NCI-H2227 treated with DMSO at 0.1 percent for 48 hours (cell line): Measurements from ENCODE around the gene PPP1R2.
"Not testable (repeated sequence)": the region's sequence is repeated elsewhere in the genome, so short reads cannot be mapped to it uniquely, and the experiment has no call there.

Source experiments
- DNase-seq: peaks from one replicate; lab custom pipeline; 2025; lab: John Stamatoyannopoulos, UW

Gene PPP1R2

DNA sequence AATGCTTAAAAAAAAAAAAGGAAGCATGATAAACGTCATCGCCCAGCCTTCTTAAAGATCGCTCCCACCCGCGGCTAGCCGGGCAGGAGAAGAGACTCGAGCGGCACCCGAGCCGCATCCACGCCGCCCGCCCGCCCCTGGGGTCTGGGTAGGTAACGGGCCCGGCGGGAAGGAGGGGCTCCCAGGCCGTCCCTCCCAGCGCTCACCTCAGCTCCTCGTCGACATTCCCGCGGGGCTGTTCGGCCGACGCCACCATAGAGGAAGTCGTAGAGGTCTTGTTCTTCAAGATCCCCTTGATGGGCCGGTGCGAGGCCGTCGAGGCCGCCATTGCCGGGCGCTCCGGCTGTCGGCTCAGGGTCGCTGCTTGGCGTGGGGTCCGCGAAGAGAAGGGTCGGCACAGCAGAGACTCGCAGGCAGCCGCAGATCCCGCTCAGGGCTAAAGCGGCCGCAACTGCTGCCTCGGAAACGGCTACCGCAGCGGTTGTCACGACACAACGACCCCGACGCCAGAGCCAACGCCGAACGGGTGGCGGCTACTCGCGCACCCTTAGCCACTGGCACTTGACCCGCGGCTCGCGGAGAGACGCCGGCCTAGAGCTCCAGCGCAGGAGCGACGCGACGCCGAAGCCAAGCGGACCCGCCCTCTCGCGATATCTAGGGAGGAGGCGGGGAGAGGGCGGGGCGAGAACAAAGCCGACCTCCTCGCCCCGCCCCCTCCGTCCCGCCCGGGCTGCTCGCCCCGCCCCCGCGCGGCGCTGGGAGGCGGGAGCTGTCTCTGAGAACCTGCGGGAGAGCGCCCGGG lies at the start of gene PPP1R2:
Gene PPP1R2, minus strand, starts transcription at position 628 of the 802 bp plus-strand sequence. Its CDS starts 300 bp downstream, at position 328.
- peak; percentile 90 for DNase-seq

DNA sequence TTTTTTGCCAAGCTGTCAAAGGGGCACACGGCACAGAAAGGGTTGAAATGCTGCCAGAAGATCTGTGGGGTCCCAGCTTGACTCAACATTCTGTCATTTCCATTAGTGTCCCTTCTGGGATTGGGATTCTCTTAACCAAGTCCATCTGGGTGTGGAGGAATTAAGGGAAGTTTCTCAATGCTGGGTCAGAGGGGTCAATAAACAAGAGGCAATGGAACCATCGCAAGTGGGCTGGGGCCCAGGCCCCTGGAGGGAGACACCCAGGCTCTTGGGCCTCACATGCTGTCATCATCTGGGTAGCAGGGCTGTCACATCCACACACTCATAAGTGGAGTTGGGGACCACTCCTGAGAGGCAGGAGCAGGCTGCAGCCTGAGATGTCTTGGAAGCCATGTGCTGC lies 48.7 kb upstream of the PPP1R2 start:
- DNase-seq: no peak

DNA sequence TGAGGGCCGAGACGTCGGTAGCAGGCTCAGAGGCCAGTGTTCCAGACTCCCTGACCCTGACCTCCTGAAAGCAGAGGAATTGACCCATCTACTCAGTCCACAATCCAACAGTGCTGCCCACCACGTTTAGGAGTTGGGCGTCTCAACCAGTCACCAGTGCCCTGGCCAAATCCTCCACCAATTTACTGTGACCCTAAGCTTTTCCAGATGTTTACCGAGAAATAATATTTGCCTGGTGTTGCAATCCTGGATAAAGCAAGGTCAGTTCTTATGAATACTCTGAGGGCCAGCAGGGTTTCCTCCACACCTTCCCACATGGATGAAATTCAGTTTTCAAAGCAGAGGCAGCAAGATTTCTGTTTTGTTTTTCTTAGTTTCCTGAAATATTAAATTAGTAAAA lies 48.1 kb upstream of the PPP1R2 start:
- DNase-seq: no peak

DNA sequence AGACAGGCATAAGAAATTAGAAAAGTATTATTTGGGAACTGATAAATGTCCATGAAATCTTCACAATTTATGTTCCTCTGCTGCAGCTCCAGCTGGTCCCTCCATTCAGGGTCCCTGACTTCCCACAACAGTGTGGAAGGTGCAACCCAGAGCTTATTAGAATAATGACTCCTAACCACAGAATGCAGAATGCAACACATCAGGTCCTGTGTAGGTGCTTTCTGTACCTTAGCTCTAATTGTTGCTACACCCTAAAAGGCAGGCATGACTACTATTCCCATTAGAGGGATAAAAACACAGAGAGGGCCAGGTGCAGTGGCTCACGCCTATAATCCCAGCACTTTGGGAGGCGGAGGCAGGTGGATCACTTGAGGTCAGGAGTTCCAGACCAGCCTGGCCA lies 47.3 kb upstream of the PPP1R2 start:
- not testable (repeated sequence) for DNase-seq

DNA sequence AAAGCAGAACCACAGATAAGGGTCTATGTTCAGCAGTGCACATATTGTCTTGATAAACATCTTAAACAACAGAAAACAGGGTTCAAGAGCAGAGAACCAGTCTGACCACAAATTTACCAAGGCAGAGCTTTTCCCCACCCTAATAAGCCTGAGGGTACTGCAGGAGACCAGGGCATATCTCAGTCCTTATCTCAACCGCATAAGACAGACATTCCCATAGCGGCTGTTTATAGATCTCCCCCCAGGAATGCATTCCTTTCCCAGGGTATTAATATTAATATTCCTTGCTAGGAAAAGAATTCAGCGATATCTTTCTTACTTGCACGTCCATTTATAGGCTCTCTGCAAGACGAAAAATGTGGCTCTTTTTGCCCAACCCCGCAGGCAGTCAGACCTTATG lies 46.7 kb upstream of the PPP1R2 start:
- not testable (repeated sequence) for DNase-seq

DNA sequence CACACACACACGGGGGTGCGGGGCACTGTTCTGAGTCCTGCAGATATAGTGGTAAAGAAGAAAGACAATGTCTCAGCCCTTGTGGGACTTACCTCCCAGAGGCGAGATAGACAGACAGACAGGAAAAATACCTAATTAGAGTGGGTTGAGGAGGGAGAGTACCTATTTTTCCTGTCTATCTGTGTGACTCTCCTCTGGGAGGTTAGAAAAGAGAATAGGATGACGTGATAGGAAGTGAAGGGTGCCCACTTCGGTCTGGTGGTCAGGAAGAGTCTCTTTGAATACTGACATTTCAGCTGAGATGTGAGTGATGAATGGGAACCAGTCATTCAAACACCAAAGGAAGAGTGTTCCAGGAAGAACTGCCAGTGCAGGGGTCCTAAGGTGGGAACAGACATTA lies 44.7 kb upstream of the PPP1R2 start:
- no peak for DNase-seq

DNA sequence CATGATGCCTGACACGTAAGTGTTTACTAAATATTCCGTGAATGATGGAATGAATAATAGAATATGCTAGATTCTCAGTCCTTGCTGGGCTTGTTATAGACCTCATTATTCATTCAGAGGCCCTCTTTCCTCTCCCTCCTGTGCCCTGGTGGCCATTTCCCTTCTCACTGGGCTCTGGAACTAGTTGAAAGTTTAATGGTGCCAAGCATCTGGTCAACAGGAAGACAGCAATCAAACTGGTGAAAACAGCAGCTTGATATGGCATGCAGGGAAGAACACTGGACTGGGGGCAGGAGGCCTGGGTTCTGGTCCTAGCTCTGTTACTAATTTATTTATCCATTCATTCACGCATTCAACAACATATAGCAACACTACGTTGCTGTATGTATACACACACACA lies 44.3 kb upstream of the PPP1R2 start:
- DNase-seq: no peak

DNA sequence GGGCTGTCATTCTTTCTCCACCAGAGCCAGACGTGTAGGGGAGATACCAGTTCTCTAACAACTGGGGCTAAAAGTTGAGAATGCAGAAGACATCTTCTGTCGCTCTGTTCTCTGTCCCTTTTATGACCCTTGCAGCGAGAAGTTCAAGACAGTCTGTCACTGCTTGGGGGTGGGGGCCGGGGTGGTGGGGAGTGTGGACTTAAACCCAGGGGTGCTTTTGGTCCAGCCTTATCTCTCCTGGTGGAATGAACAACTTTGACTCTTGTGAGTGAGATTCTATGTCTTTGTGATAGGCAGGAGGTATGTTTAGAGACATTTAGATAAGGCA lies 41.4 kb upstream of the PPP1R2 start:
- no peak for DNase-seq

DNA sequence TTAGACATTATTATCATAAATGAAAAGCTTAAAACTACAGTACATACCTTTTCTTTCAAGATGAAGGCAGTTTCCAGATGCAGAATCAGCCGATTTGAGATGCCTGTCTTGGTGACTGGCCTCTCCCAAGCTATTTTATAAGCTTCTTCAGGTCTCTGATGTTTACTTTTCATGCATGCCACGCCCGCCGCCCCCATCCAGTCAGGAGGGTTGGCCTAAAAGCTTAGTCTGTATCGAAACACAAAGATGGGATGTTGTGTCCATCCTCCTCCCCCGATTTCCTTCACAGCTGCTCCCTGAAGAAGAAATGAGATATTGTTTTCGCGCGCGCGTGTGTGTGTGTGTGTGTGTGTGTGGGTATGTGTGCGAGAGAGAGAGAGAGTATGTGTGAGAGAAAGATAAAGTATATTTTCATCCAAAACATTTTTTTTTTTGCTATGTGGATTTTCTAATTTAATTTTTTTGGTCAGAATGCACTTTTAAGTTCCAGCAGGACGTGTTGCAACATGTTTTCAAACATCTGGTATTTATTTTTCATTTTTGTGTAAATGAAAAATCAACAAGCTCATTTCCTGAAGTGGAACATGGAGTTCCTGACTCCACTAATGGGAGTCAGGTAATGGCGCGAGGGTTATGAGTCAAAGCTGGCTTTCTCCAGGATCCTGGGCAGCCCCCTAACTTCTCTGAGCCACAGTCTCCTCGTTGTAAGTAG lies 40.9 kb upstream of the PPP1R2 start, which contains the start of gene APOD:
Gene APOD, minus strand, starts transcription at position 110 of the 712 bp plus-strand sequence. CDS start 4,479 bp downstream, outside the sequence.
- peak; percentile 67 for DNase-seq

DNA sequence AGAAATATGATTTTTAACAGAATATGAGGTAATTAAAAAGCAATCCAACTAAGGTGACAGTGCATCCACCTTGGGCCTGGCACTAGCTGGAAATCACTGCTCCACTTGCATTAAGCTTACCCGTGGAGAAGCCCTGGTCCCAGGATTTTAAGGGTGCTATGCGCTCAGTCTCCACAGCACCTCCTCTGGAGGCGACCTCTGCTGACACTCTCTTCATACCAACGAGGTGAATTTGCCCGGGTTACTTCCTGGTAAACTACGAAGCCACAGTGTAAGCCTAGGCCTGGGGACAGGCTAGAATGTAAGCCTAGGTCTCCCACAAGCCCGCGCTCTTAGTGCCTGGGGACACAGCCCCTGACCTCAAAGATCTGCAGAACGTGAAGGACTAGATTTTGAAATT lies 39.8 kb upstream of the PPP1R2 start:
- no peak for DNase-seq

DNA sequence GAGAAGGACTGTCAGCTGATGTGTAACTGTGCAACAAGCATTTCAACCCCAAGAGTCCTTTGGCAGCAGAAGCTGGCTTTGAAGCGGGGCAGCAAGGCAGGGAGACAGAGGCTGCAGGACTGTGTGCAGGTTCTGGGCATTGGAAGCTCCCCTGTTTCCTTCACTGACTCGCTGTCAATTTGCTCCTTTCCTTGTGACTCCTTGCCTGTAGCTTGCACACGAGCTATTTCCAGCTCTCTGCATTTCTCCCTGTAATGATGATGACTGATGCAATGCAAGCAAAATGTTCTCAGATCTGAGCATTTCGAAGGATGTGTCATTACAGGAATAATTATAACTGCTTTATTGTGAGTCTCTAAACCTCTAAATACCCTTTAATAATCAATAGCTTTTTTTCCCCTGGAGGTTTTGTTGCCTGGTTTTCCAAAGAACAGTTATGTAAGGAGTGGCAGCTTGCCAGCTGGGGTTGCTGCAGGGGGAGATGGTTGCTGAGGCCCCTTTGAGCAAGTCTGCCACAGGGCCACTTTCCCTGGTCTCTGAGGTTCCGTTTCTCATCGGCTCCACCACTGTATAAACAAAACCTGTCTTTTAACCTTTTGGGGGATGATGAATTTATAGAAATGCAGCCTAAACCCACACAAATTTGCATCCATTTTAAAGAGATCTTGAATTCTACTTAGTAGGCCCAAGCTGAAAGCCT lies 37.8 kb upstream of the PPP1R2 start:
- DNase-seq: peak; percentile 17

DNA sequence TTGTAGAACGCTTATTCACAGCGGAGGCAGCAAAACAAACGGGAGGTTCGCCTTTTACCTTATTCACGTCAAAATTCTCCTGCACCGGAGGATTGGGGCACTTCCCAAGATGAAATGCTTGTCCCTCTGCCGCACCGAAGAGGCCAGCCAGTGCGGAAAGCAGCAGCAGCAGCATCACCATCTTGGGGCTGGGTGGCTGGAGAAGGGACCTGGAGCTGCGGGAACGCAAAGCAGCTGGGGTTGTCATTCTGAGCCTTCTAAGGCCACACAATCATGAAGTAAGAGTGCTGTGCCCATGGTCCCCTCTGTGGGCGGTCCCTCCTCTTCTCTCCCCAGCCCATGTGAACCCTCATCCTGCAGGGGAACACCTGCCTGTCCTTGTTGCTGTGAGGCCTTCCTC lies 36.2 kb upstream of the PPP1R2 start:
- DNase-seq: no peak

DNA sequence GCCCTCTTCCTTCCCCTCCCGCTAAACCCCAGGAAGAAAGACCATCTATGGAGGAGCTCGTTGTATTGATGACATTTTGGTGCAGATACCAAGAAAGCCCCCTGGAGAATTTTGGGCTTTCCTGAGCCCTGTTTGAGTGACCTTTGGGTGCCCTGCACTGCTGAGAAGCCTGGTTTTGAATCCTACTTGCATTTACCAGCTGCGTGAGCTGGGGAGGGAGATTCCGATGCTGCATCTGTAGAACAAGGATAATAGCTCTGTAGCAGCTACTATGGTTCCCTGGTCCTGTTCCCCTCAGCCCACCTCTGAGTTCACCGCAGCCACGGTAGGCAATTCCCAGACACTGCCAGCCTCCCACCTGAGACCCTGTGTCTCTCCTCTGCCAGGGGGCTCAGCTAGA lies 35.4 kb upstream of the PPP1R2 start:
- DNase-seq: no peak

DNA sequence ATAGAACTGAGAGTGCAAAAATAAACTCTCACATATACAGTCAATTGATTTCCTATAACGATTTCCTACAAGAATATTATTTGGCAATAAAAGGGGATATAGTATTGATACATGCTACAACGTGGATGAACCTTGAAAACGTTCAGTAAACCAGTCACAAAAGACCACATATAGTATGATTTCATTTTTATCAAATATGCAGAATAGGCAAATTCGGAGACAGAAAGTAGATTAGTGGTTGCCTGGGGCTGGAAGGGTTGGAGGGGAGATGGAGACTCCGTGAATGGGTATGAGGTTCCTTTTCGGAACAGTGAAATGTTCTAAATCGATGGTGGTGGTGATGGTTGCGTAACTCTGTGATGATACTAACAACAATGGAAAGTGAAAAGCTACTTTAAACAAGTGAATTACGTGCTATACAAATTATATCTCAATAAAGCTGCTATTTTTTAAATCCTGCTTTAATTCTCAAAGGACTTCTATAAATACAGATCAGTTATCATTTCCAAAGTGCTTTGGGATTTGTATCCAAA lies 34.6 kb upstream of the PPP1R2 start:
- no peak for DNase-seq

DNA sequence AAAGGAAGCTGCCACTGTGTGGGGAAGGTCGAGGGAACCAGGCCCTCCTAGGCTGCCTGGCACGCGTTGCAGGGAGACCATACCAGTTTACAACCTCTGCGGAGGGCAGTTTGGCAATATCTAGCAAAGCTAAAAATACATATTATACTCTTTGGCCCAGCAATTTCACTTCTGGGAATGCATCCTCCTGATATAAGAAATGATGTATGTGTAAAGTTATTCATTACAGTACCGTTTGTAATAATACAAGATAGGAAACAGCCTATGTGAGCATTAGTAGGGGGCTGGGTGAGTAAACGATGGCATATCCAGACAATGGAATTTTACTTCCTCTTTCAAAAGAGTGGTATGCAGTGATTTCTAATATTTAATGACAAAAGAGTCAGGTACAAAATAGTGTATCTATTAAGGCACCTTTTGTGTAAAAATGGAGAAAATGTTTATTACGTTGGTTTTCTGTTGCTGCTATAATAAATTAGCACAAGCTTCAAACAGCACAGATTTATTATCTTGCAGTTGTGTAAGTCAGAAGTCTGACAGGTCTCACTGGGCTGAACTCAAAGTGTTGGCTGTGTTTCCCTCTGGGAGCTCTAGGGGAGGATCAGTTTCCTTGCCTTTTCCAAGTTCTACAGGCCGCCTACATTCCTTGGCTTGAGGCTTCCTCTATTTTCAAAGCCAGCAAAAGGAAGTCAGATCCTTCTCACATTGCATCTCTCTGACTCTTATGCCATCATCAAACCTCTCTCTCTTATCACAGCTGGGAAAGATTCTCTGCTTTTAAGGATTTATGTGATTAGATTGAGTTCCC lies 31.6 kb upstream of the PPP1R2 start:
- DNase-seq: no peak

DNA sequence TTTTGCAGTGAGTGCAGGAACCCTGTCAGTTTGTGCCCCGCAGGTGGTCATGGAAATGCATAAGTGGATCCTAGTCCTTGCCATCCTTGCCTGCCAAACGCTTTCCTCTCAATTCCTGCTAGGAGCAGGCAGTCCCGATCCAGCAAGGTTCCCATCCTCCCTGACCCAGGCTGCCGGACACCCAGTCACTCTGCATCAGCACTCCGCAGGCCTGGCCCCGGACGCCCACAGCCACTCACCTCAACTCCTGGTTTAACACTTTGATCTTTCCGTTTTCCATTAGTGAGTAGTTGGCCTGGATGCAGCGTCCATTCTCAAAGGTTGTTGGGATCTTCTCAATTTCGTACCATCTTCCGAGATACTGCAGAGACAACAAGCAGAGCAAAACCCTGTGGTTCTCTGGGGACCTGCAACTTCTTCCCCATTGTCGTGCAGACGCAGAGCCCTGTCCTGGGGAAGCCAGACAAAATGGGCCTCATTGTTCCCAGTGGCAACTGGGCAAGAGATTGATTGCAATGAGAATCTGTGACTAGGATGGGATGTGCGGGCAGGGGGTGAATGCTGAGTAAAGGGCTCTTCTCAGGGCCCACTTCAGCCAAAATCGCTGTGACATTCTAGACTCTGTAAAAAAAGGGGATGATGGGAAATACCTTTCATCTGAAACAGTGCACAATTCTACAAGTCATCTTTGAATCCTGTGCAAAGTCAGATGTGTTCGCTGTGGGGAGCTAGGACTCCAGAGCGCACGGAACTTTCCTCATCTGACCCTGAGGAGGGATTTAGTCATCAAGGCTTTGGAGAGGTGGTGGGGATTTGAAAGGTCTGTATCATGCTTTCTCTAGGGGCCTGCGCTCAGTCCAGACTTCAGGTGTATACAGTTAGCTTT lies 30.7 kb upstream of the PPP1R2 start:
- no peak for DNase-seq

DNA sequence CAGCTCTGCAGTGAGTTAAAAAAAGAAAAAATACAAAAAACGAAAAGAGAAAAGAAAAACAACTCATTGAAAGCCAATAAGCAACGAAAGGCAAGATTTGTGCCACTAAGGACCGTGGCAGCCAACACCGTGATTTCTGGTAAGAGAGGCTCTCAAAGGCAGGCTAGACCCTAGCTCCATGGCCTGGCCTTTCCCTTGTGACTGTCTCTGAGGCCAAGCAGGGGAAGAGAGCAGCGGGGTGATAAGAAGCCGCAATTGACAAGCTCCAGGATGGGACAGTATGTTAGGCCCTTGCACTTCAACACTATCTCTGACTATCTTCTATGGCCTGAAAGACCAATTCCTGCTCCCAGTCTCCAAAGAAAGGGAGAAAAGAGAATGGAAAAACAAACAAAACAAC lies 28.2 kb upstream of the PPP1R2 start:
- no peak for DNase-seq

DNA sequence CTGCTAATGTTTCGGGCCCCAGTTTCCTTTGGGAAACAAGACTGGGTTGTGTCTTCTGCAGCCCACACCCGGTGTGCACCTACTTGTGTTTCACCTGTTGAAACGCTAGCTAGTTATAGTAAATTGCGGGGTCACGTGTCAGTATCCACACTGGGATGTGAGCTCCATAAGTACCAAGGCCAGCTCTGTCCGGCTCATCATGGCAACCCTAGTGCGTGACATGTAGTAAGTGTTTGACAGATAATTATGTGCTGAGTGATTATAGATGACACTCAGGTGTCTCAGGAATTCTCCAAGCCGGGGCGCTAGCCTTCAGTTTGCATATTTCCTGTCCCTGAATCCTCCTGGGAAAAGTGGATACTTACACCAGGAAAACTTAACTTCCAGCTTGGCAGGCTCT lies 27.8 kb upstream of the PPP1R2 start:
- DNase-seq: no peak

DNA sequence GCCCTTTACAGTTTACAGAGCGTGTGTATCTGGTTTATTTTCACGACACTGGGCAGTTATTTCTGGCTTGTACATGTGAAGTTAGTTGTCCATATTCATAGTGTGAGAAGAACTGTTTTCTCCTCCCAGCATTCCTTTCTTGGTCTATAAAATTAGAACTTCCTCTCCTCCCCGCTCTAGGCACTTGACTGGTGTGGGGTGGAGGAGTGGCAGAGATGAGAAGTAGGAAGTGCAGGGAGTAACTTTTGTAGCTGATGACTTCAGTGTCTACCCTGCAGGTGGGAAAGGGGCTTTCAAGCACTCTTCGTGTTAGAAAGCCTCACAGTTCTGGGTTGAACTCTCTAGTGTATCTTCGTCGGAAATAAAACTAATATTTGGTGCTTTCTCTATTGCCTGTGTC lies 27.2 kb upstream of the PPP1R2 start:
- DNase-seq: no peak

DNA sequence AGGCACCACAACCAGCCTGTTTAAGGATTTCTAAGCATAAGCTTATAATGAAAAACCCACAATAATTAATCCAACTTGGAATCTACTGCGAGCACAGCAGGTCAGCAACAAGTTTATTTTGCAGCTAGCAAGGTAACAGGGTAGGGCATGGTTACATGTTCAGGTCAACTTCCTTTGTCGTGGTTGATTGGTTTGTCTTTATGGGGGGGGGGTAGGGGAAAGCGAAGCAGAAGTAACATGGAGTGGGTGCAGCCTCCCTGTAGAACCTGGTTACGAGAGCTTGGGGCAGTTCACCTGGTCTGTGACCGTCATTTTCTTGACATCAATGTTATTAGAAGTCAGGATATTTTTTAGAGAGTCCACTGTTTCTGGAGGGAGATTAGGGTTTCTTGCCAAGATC lies 25.5 kb upstream of the PPP1R2 start:
- DNase-seq: no peak

DNA sequence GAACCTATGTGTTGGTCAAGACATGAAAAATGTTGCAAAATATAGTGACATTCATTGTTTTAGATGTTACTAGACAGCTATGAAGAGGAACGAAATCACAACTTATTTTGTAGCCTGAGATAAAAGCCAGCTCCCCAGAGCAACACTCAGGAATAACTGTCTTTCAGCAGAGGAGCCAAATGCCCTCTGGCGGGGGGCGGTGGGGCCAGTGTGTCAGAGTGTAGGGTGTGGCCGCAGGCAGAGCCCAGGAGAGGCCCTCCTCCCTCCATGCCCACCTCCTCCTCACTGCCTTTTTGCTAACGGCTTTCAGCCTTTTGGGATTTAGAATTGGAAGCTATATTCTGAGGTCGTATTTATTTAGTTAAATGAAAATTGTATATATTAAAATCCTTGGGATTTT lies 23.7 kb upstream of the PPP1R2 start:
- DNase-seq: peak; percentile 5
